HG03442 (cell line): ENCODE results near the gene ZCCHC14.
"Not testable (repeated sequence)": the region's sequence is repeated elsewhere in the genome, so short reads cannot be mapped to it uniquely, and the experiment has no call there.

Experiments
- ATAC-seq: cut with Tn5 transposase; IDR thresholded peaks from one replicate; pipeline ENCODE4 v1.9.1; 2021; ENCODE audit warnings: mild to moderate bottlenecking, moderate library complexity; ENCODE audit not compliant: unreplicated experiment

ZCCHC14 gene

GRCh38 chr16:87482670-87483069, 10.2 kb downstream of the ZCCHC14 start:
- not testable (repeated sequence) for ATAC-seq

- no peak for ATAC-seq
Observed at GRCh38 chr16:87482266-87482665, 10.6 kb downstream of the ZCCHC14 start.

DNA sequence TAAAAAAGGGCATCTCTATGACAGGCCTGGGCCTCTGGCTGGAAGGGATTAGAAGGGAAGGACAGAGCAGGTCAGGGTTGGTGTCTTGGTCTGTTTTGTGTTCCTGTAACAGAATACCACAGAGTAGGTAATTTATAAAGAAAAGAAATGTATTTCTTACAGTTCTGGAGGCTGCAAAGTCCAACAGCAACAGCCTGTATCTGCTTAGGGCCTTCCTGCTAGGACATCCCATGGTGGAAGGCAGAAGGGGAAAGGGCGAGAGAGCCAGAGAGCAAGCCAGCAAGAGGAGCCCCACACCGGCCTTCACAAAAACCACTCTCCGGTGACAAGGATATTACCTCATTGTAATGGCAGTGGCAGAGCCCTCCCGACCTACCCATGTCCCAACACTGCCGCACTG, 11.1 kb downstream of the ZCCHC14 start:
- ATAC-seq: not testable (repeated sequence)

DNA sequence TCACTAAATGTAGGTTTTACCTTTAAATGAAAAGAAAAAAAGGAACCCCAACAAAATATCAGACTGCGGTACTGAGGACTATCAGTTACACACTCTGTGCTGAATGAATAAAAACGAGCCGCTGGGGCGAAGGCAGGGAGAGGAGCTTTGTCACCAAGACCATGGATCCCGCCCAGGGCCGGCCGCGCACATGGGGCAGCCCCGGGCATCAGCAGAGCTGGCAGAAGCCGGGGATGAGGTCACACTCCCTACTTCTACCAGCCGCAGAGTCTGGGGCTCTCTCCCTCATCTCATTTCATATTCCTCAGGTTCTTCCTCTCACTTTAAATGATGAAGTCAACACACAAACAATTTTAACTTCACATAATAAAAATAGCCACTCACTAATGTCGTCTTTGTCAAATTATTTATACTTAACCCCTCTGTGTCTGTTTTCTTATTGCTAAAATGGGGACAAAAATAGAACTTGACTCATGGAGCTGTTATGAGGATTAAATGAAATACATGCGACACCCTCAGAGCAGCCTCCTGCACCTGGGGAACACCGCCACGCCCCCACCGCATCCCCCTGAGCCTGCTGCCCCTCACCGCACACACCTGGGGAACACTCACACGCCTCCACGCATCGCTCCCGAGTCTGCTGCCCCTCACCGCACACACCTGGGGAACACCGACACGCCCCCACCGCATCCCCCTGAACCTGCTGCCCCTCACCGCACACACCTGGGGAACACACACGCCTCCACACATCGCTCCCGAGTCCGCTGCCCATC, 15.4 kb downstream of the ZCCHC14 start:
- ATAC-seq: not testable (repeated sequence)

DNA sequence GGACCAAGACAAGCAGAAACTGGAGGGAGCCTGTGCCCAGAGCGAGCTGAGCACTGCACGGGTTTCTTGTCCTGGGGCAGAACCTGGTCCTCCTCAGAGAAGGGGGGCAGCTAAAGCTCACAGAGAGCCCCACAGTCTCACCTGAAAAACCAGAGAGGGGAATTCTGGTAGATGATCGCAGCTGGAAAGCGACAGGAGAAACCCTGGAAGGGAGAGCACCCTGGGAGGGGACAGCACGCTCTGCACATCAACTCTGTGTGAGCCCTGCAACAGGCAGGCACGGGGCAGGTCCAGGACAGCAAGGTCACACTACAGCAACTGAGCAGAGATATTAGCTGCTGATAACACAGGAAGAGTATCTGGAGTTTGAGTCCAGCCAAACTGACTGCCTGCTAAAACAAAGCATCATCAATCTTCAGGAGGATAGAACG, 18.2 kb downstream of the ZCCHC14 start:
- ATAC-seq: no peak

GRCh38 chr16:87474017-87474416, 18.8 kb downstream of the ZCCHC14 start:
- no peak for ATAC-seq

DNA sequence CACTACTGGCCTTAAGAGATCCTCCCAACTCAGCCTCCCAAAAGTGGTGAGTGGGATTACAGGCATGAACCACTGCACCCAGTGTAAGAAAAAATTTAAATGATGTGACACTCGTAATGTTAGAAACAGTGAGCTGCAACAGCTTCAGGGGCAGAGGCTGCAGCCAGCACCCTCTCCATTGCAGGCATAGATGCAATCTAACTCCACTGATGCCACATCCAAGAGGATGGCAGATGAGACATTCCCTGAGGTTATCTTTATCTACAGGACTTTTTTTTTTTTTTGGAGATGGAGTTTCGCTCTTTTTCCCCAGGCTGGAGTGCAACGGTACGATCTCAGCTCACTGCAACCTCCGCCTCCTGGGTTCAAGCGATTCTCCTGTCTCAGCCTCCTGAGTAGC, 19.9 kb downstream of the ZCCHC14 start:
- no peak for ATAC-seq

DNA sequence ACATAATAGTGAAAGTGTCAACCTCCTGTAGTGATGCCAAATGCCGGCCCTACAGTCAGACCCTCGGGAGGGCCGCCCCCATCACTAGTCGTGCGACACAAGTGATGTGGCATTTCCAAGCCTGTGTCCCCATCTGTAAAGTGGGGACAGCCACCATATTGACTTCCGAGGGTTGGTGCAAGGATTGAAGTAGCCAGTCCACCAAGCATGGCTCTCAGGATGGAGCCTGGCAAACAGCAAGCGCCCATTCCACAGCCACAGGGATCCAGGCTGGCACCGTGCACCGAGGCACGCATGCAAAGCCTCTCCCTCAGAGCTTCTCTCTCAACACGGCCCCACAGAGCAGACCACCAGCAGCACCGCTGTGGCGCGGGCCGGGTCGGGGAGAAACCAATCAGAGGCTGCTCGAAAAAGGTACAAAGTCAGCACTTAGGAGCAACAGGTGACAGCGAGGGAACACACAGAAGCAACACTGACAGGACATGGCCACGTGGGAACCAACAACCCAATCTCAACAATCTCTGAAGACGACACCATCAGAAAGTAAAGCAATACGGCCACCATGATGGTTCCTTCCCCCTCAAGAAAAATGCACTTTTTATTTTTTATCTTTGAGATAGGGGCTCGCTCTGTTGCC, 20.6 kb downstream of the ZCCHC14 start:
- no peak for ATAC-seq

- ATAC-seq: no peak
Observed at GRCh38 chr16:87471278-87472141, 21.3 kb downstream of the ZCCHC14 start.

GRCh38 chr16:87470332-87470731, 22.5 kb downstream of the ZCCHC14 start:
- no peak for ATAC-seq

- no peak for ATAC-seq
Observed at GRCh38 chr16:87469169-87469568, 23.7 kb downstream of the ZCCHC14 start.

DNA sequence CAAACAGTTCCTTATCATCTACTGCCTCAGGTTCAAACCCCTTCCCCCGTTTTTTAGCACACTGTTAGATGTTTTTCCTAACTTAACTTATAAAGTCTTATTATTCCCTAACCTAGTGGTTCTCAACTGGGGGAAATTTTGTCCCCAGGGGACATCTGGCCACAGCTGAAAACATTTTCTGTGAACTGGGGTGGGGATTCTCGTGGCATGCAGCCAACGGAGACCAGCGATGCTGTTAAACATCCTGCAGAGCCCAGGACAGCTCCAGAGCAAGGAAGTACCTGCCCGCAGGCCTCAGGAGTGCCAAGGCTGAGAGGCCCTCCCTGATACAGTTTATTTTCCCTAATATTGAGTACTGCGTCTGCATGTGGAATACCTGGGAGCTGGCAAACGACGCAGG, 24.3 kb downstream of the ZCCHC14 start:
- no peak for ATAC-seq

DNA sequence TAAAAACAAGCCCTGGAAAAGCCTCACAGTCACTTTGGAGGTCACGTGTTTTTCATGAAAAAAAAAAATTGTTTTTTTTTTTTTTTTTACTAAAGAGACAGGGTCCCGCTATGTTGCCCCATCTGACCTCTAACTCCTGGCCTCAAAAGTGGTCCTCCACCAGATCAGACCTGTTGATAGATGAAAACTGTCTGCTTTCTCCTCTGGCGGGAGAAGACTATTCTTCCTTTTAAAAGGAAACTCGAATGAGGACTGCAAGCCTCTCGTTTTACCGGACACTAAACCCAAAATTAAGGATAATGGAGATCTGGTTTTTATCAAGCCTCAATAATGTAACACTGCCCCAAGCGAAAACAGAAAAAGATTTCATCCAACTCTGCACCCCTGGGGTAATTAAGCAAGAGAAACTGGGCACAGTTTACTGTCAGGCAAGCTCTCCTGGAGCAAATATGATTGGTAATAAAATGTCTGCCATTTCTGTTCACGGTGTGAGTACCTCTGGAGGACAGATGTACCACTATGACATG, 25.8 kb downstream of the ZCCHC14 start:
- ATAC-seq: no peak

DNA sequence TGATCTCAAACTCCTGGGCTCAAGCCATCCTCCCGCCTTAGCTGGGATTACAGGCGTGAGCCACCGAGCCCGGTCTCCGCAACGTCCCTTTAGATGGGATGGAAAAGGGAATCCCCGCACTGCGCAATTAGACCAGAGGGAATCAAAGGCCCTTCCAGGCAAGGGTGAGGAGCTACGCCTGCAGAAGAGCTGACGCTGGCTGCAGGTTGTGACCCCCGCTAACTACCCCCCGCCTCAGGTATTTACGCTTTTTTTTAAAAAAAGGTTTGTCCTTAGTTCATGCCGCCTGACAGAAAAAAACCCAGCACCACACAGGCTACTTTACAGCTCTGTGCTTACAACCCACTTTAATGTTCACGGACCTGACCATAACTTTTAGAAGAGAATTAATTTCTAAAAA, 26.9 kb downstream of the ZCCHC14 start:
- no peak for ATAC-seq

DNA sequence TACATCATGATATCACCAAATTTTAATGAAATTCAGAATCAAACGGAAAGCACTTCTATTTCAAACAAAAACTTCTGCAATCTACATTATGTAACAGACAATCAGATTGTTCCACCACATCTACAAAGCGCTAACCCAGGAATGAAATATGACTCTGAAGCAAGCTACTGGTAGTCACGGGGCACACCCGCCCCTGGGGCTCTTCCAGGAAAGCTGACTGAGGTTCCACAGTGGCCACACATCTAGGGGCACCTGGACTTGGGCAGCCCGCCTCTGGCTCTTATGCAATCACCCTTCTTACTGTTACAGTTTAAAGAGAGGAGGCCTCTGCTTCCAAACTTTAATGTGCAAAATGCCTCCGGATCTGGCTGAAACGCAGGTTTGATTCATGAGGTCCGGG, 27.5 kb downstream of the ZCCHC14 start:
- ATAC-seq: no peak

DNA sequence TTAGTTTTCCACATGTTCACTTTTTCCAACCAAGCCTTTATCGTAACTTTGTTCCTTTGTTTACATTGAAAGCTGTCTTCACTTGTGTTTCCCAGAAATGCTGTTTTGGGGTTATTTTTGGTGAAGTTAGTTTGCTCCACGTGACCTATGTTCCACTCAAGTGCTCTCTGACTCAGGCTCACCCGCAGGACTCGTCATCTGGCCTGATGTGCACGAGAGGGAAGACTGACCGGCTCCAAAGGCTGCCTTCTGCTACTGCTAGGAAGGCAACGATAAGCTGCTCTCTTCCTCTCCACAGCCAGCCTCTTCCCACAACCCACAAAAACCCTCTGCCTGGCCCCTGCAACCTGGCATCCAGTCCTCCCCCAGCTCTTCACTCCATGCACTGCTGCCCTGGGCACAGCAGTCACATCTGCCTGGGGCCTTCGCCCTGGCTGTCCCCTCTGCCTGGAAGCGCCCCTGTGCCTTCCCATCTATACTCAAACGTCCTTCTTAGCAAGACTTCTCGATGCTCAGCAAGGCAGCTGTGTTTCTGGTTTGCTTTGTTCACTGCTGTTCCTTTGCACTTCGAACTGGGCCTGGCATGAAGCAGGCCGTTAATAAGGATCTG, 28.0 kb downstream of the ZCCHC14 start:
- no peak for ATAC-seq

GRCh38 chr16:87463722-87464690, 28.8 kb downstream of the ZCCHC14 start:
- no peak for ATAC-seq

DNA sequence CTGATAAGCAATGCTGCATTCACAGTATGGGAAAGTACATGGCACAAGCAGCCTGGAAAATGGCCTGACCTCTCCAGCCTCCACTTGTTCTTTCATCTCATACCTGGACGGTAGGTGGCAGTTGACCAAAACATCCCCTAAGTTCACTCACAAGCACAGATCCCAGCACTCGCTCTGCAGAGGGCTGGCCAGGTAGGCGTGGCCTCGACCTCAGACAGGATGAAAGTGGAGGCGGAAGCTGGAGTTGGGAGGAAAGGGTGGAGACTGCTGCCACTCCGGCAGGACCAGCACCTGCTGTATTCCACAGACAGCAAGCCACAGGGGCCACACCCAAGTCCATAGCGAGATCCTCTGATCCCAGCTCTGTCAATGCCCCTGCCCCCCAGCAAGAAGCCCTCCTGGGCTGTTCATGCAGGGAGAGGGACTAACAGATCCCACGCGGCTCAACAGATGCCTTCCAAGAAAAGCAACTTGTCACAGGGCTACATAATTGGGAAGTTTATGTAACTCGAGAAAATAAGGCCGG, 31.3 kb downstream of the ZCCHC14 start:
- no peak for ATAC-seq

- ATAC-seq: no peak
Observed at GRCh38 chr16:87460936-87461335, 31.9 kb downstream of the ZCCHC14 start.

- ATAC-seq: no peak
Observed at GRCh38 chr16:87459833-87460232, 33.0 kb downstream of the ZCCHC14 start.
